Ascending aorta (tissue), 2 donors: ENCODE data around the gene ADGRB3. TPM values are rescaled to one million over a fixed set of nuclear protein-coding genes. Genes with fewer than 3 reads are reported as not detected.

Source experiments
- DNase-seq, 2 donors: peaks; one replicate each; pipeline ENCODE4 v3.0.0-alpha.2; 2019; ENCODE audit warnings: low spot score in 2 of 2
- H3K27ac ChIP-seq, 2 donors: fragments of 200-600 bp; sonication (generic); one replicate each; pipeline ENCODE4 v1.5.1; 2016 to 2017; ENCODE audit warnings: mild to moderate bottlenecking in 1 of 2
- H3K27me3 ChIP-seq: fragments of 200-600 bp; sonication (generic); one replicate; pipeline ENCODE4 v1.5.1; 2017
- H3K36me3 ChIP-seq, 2 donors: fragments of 200-600 bp; sonication (generic); one replicate each; pipeline ENCODE4 v1.5.1; 2016
- H3K4me1 ChIP-seq, 2 donors: fragments of 200-600 bp; sonication (generic); one replicate each; pipeline ENCODE4 v1.5.1; 2016 to 2017; ENCODE audit warnings: mild to moderate bottlenecking in 1 of 2
- H3K4me3 ChIP-seq, 2 donors: fragments of 200-600 bp; sonication (generic); one replicate each; pipeline ENCODE4 v1.5.1; 2016 to 2017; ENCODE audit warnings: mild to moderate bottlenecking in 1 of 2
- H3K9me3 ChIP-seq, 2 donors: fragments of 200-600 bp; sonication (generic); one replicate each; pipeline ENCODE4 v1.5.1; 2016
- intact Hi-C: fragments of 100-400 bp; cut with DNase I; formaldehyde crosslinking; loops from one replicate; pipeline ENCODE4 v1.15.1; 2023
- total RNA-seq: library from RNA; depleted of rRNA; stranded (reverse); fragments of >200 nt; gene quantifications from one replicate; pipeline ENCODE4 v1.1.0, GENCODE V29; 2016
- TF ChIP-seq, protein P1 (sequence below), 3 experiments: fragments of 200-600 bp in 2 of 3; fragments of 450-650 bp in 1 of 3; sonication (generic) in 2 of 3; IDR thresholded peaks; one replicate each; pipeline ENCODE4 v1.5.1; 2016 to 2019; ENCODE audit warnings: antibody characterized with exemption in 3 of 3, mild to moderate bottlenecking in 1 of 3, moderate library complexity in 1 of 3

The ADGRB3 gene
- total RNA-seq, 1 donor from 2014 or later = 4.4 TPM

DNA sequence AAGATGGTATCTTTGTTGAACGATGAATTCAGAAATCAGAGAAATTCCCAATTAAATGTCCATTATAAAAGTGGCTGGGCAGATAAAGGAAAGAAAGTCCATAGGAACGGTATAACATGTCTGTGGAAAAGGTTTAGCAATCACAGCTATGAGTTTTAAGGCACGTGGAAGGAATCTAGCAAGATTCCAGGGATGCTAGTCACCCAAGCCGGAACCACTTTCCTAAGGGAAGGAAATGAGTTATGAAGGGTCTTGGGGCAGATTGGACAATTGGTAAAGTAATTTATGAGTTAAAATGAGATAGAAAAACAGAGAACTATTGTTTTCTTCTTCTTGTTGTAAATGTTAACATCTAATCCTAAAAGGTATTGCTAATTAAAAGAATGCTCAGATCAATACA, 384.8 kb downstream of the ADGRB3 start:
- H3K36me3 ChIP-seq = no peaks in the 10 kb centered on the region
- H3K4me3 ChIP-seq = no peak overlapping the region
- intact Hi-C loops = no loop called here
- H3K27me3 ChIP-seq = no peaks in the 10 kb centered on the region
- H3K4me1 ChIP-seq = no peaks in the 10 kb centered on the region
- DNase-seq = no peak
- H3K27ac ChIP-seq = no peak overlapping the region
- TF ChIP-seq, protein P1, sequence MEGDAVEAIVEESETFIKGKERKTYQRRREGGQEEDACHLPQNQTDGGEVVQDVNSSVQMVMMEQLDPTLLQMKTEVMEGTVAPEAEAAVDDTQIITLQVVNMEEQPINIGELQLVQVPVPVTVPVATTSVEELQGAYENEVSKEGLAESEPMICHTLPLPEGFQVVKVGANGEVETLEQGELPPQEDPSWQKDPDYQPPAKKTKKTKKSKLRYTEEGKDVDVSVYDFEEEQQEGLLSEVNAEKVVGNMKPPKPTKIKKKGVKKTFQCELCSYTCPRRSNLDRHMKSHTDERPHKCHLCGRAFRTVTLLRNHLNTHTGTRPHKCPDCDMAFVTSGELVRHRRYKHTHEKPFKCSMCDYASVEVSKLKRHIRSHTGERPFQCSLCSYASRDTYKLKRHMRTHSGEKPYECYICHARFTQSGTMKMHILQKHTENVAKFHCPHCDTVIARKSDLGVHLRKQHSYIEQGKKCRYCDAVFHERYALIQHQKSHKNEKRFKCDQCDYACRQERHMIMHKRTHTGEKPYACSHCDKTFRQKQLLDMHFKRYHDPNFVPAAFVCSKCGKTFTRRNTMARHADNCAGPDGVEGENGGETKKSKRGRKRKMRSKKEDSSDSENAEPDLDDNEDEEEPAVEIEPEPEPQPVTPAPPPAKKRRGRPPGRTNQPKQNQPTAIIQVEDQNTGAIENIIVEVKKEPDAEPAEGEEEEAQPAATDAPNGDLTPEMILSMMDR (IDR thresholded peaks at IDR 0.05) = no peak
- no peaks in the 10 kb centered on the region for H3K9me3 ChIP-seq

DNA sequence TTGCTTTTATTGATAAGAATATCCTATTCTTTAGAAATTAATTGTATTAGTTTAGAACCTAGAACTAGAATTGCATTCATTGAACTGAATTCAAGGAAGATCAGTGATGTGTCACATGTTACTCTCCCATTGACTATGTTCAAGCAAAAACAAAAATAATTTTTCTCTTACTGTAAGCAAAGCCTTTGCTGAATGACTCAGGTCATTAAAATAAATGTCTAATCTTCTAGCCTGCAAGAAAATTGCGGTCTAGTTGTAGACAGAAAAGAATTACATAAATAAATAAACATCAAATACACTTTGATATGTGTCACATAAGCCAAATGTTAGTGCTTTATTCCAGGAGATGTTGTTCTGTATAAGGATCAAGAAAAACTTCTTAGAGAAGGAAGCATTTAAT, 387.9 kb downstream of the ADGRB3 start:
- Histone ChIP-seq H3K4me3 (no peak overlapping the region), H3K36me3 (no peaks in the 10 kb centered on the region), H3K27ac (no peak overlapping the region), H3K27me3 (no peaks in the 10 kb centered on the region), H3K9me3 (no peaks in the 10 kb centered on the region), H3K4me1 (no peaks in the 10 kb centered on the region)
- DNase-seq = no peak
- TF ChIP-seq, protein P1 (IDR thresholded peaks at IDR 0.05) = no peak
- intact Hi-C loops = no loop called here

DNA sequence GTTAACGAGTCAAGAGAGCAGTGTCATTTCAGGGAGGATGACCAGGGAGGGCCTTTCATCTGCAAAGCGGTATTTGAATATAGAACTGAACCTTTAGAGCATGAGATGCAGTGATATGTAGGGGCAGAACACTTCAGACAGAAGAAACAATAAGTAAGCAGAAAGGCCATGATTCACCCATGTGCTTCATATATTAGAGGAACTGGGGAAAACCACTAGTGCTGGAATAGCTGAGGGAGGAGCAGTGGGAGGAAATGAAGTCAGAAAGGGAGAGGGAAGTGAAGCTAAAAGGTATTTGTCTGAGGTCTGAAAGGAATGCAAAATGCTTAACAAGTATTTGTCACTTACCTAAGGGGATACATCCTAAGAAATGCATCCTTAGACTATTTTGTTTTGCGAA, 391.2 kb downstream of the ADGRB3 start:
- Histone ChIP-seq H3K4me3 (no peak overlapping the region), H3K27ac (no peak overlapping the region), H3K9me3 (no peaks in the 10 kb centered on the region), H3K4me1 (no peaks in the 10 kb centered on the region), H3K27me3 (no peaks in the 10 kb centered on the region), H3K36me3 (no peaks in the 10 kb centered on the region)
- intact Hi-C loops = no loop called here
- TF ChIP-seq, protein P1 (IDR thresholded peaks at IDR 0.05) = no peak
- no peak for DNase-seq

DNA sequence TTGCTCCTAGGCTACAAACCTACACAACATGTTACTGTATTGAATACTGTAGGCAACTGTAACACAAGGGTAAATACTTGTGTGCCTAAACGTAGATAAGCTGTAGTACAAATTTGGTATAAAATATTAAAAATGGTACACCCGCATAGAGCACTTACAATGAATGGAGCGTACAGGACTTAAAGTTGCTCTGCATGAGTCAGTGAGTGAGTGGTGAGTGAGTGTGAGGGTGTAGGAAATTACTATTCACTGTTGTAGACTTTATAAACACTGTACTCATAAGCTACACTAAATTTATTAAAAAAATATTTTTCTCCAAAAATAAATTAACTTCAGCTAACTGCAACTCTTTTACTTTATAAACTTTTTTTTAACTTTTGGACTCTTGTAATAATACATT, 391.6 kb downstream of the ADGRB3 start:
- Histone ChIP-seq H3K27me3 (no peaks in the 10 kb centered on the region), H3K27ac (no peak overlapping the region), H3K4me3 (no peak overlapping the region), H3K4me1 (no peaks in the 10 kb centered on the region), H3K9me3 (no peaks in the 10 kb centered on the region), H3K36me3 (no peaks in the 10 kb centered on the region)
- TF ChIP-seq, protein P1 (IDR thresholded peaks at IDR 0.05) = no peak
- intact Hi-C loops = no loop called here
- no peak for DNase-seq

DNA sequence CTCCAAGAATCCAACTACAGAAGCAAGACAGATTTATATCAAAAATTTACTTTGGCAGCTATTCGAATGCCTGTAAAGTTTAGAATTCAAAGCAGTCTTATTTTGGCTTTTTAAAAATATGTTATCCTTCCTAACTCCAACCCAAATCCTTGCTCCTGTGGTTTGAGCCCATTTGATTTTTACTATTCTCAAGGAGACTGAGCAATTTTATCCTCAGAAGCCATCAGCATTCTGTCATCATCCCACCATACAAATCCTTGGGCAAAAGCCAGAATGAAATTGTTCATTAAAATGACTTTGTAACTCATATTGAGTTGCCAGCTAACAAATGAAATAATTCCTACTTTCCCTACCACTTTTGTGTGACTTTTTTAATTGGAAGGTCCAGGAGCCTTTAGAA, 392.8 kb downstream of the ADGRB3 start:
- Histone ChIP-seq H3K4me3 (no peak overlapping the region), H3K36me3 (no peaks in the 10 kb centered on the region), H3K4me1 (no peaks in the 10 kb centered on the region), H3K27ac (no peak overlapping the region), H3K9me3 (no peaks in the 10 kb centered on the region), H3K27me3 (no peaks in the 10 kb centered on the region)
- TF ChIP-seq, protein P1 (IDR thresholded peaks at IDR 0.05) = no peak
- intact Hi-C loops = no loop called here
- no peak for DNase-seq

DNA sequence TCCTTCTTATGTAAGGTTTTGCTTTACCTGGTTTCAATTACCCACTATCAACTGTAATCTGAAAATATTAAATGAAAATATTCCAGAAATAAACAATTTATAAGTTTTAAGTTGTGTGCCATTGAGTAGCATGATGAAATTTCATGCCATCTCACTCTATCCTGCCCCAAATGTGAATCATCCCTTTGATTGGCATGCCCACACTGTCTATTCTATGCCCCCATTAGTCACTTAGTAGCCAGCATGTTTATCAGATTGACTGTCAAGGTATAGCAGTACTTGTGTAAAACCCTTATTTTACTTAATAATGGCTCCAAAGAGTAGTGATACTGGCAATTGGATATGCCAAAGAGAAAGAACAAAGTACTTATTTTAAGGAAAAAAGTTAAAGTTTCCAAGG, 403.8 kb downstream of the ADGRB3 start:
- no peaks in the 10 kb centered on the region for H3K9me3 ChIP-seq
- H3K27ac ChIP-seq = no peak overlapping the region
- TF ChIP-seq, protein P1 (IDR thresholded peaks at IDR 0.05) = no peak
- no peak overlapping the region for H3K4me3 ChIP-seq
- H3K27me3 ChIP-seq = no peaks in the 10 kb centered on the region
- DNase-seq = no peak
- intact Hi-C loops = no loop called here
- H3K36me3 ChIP-seq = no peaks in the 10 kb centered on the region
- H3K4me1 ChIP-seq = no peaks in the 10 kb centered on the region
